Stimulated activated CD4-positive, alpha-beta T cell treated with anti-CD3 and anti-CD28 coated beads, Interleukin-4, amount 100 ng/mL, for 24 hours (primary cell): ENCODE measurements around the gene STK32B.

Source experiments
- DNase-seq: peaks from one replicate; pipeline ENCODE4 v3.0.0-alpha.2; 2020

Gene STK32B

GRCh38 chr4:5488413-5488812, 437.1 kb downstream of the STK32B start:
- DNase-seq = no peak

GRCh38 chr4:5489260-5489659, 438.0 kb downstream of the STK32B start:
- DNase-seq = no peak

DNA sequence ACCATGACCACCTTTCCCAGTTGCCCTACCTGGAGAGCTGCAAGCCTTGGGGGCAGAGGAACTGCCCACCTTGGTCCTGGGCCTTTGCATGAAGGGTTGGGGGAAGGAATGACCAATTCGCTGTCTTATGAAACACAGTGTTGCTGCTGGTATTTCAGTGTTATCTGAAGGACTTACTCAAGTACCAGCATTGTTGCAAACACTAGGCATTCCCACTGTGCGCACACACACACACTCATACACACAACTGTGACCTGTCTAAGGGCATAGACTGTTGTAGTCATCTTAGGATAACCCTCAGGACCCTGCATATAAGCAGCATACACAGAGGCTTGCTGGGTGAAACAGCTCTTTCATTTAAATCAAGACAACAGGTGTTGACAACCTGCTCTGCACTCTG, 446.2 kb downstream of the STK32B start:
- no peak for DNase-seq

- DNase-seq = no peak
Observed at GRCh38 chr4:5500165-5500564, 448.9 kb downstream of the STK32B start.

- DNase-seq = no peak
Observed at GRCh38 chr4:5503336-5503936, 452.2 kb downstream of the STK32B start.

GRCh38 chr4:5504486-5504885, 453.2 kb downstream of the STK32B start:
- no peak for DNase-seq

DNA sequence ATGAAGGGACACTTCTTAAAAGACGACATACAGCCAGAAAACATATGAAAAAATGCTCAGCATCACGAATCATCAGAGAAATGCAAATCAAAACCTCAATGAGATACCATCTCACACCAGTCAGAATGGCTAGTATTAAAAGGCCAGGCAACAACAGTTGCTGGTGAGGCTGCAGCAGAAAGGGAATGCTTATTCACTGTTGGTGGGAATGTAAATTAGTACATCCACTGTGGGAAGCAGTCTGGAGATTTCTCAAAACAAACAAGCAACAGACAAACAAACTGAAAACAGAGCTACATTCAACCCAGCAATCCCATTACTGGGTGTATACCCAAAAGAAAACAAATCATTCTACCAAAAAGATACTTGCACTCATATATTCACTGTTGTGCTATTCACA, 459.2 kb downstream of the STK32B start:
- no peak for DNase-seq

- DNase-seq = no peak
Observed at GRCh38 chr4:5511791-5512190, 460.5 kb downstream of the STK32B start.

- no peak for DNase-seq
Observed at GRCh38 chr4:5515646-5516045, 464.4 kb downstream of the STK32B start.

DNA sequence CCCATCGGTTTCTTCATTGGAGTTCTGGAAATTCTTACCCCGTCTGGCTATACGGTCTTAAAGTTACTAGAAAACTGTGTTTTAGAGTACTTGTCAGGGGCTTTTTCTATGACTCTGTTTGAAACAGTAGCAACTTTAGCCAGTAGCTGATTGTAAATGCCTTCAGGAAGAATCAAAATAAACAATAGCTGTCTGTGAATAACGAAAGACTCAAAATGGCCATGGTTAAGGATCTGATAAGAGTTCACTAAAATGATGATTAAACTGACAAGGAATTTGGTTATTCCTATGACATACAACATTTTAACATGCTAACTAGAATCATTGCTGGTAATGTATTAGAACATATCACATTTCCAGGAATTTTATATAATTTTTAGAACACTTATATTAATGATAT, 466.1 kb downstream of the STK32B start:
- no peak for DNase-seq

DNA sequence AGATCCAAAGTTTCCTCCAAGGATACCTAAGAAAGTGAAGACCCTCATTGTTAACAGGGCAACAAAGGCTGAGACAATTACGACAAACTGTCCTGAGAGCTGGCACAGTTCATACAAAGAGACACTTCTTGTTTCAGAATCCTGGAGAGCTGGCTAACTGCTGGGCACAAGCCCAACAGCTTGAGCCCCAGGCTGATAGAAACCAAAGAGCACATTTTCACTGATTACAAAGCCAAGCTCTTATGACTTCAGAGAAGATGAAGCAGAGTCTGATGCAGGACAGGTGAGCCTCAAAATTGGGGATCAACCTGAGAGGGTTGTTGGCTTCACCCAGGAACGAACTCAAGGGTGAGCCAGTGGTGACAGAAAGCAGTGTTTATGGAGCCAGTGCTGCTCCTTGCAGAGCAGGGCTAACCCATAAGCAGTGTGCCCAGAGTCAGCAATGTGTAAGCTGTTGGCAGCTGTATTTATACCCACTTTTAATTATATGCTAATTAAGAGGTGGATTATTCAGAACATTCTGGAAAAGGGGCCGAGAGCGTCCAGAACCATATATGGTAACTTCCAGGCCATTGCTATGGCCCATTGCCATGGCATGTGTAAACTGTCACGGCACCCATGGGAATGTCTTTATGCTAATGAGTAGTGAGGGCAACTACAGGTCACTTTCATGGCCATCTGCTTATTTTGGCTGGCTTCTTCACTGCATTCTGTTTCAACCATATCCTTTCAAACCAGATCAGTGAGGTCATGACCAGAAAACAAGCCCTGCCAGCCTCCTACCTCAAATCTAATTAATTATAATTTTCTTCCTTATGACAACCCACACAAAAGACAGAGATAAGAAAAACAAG, 473.4 kb downstream of the STK32B start:
- no peak for DNase-seq

- no peak for DNase-seq
Observed at GRCh38 chr4:5526080-5526846, 475.0 kb downstream of the STK32B start.

DNA sequence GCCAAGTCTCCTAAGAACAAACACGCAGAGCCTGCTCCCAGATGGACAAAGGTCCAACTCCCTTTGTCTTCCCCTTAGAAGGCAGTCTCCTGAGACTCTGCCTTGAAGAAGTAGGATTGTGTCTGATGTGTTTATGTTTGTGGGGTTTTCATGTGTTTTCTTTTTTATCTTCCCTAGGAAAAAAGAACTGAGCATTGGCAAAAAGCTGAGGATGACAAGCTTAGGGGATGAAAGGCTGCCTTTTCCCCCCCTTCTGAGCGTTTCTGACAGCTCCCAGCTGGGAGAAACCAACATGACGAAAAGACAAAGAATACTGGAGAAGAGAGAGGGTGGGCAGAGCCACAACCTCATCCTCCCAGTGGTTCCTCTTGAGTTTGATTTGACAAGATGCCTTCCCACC, 475.9 kb downstream of the STK32B start:
- no peak for DNase-seq

- no peak for DNase-seq
Observed at GRCh38 chr4:5528031-5528436, 476.8 kb downstream of the STK32B start.

GRCh38 chr4:5532100-5532499, 480.8 kb downstream of the STK32B start:
- no peak for DNase-seq

- DNase-seq = no peak
Observed at GRCh38 chr4:5539584-5539983, 488.3 kb downstream of the STK32B start.

DNA sequence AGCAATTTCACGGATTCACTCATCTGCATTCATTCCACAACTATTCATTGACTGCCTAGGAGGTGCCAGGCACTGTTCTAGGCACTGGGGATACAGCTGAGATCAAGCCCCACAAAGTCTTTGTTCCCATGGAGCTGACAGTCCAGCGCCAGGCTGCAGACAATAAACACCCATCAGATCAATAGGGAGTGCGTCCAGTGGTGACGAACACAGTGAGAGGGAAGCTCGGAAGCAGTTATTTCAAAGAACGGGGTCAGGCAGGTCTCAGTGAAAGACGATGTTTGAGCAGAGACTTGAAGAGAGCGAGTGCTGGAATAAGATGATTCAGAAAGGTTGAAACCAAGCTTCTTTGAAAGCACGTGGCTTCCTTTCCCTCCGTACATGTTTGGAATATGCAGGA, 489.9 kb downstream of the STK32B start:
- no peak for DNase-seq

DNA sequence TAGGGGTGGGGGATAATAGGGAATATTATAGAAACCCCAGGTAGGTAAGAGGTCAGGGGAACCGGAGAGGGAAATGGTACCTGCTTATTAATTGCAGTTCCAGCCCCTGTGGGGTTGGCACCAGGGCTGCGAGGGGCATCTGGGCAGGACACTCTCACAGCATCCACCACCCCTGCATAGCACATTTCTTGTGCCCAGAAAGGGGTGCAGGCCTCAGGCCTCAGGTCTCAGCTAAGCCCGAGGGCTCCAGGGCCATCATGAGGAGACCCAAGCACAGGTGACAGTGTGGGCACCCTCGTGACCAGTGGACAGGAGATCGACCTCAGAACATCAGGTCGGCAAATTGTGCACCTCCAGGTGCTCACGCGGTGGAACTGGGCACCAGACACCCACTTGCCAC, 492.4 kb downstream of the STK32B start:
- no peak for DNase-seq

- no peak for DNase-seq
Observed at GRCh38 chr4:5544762-5545161, 493.5 kb downstream of the STK32B start.

- DNase-seq = no peak
Observed at GRCh38 chr4:5545271-5545670, 494.0 kb downstream of the STK32B start.

GRCh38 chr4:5547651-5548249, 496.5 kb downstream of the STK32B start:
- DNase-seq = no peak
